GM12878 (cell line): ENCODE results near the gene MAML2.

Experiments
- ATF2 ChIP-seq: IDR thresholded peaks from 2 replicates; pipeline ENCODE4 v1.6.1; 2012; ENCODE audit warnings: low read length, inconsistent platforms
- CHD2 ChIP-seq: IDR thresholded peaks from 2 replicates; pipeline ENCODE4 v1.6.1; 2011; ENCODE audit warnings: low read depth, low read length, improper control_type of control experiment, borderline replicate concordance
- CTCF ChIP-seq, 3 experiments: IDR thresholded peaks in 2 of 3; conservative IDR thresholded peaks in 1 of 3; 2 replicates each; pipeline ENCODE4 v1.5.1; 2011; ENCODE audit warnings: low read depth in 3 of 3, low read length in 3 of 3, mild to moderate bottlenecking in 3 of 3, control low read depth in 2 of 3, moderate library complexity in 2 of 3, inconsistent platforms in 1 of 3, mixed read lengths in 1 of 3; ENCODE audit not compliant: control insufficient read depth in 2 of 3, insufficient read depth in 1 of 3; ENCODE audit errors: extremely low read depth in 1 of 3
- E2F8 ChIP-seq: fragments of 450-650 bp; IDR thresholded peaks from 2 replicates; pipeline ENCODE4 v1.6.1; 2018; ENCODE audit warnings: mild to moderate bottlenecking, low read depth, moderate library complexity; ENCODE audit not compliant: partially characterized antibody
- MXI1 ChIP-seq: fragments of 150-350 bp; IDR thresholded peaks from 2 replicates; pipeline ENCODE4 v1.6.1; 2011; ENCODE audit warnings: low read depth, mild to moderate bottlenecking, inconsistent platforms, low read length, improper control_type of control experiment
- RFX5 ChIP-seq: IDR thresholded peaks from 2 replicates; pipeline ENCODE4 v1.6.1; 2011; ENCODE audit warnings: low read depth, low read length, improper control_type of control experiment
- TAF1 ChIP-seq: IDR thresholded peaks from 2 replicates; pipeline ENCODE4 v1.6.1; 2011; ENCODE audit warnings: mild to moderate bottlenecking, low read depth, low read length, borderline replicate concordance

- TF ChIP-seq CTCF (IDR thresholded peaks at IDR 0.05 in 2 of 3, conservative IDR thresholded peaks at IDR 0.05 in 1 of 3; ENCODE audit: control insufficient read depth in 2 of 3, extremely low read depth in 1 of 3, insufficient read depth in 1 of 3, low read depth in 3 of 3, low read length in 3 of 3) (no peak), TAF1 (no peak), MXI1 (no peak), E2F8 (no peak), ATF2 (no peak), CHD2 (no peak), RFX5 (no peak)
These were observed 46.1 kb upstream of the MAML2 start for GRCh38 chr11:96388891-96389719.
